ENCODE results near the gene KLHL36. TPM values are rescaled to one million over a fixed set of nuclear protein-coding genes. Genes with fewer than 3 reads are reported as not detected.

KLHL36 gene
- total and polyA plus RNA-seq, 10 donors = 17.8 to 93.6 (median 66.9) TPM

DNA sequence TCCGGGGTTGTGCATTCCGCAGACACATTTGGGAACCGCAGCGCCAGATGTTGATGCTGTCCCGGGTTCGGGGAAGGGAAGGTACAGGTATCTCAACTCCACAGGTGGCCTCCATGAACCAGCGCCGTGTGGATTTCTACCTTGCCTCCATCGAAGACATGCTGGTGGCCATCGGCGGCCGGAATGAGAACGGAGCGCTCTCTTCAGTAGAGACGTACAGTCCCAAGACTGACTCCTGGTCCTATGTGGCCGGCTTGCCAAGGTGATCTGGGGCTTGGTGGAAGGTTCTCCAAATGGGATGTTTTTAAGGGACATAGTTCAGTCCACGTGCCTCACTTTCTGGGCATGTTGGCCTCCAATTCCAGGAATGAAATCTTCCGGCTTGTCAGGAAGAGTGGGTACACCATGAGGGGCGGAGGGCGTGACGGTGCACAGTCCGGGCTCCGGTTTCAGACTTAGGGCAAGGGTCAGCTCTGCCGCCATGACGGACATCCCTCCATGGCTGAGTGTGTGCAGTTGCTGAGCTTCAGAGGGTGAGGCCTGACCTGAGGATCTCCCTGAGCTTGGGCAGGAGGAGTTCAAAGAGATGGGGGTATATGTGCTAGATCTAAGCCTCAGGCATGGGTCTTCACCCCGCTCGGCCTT, 11.5 kb downstream of the KLHL36 start:
- H3K27ac ChIP-seq = no peak overlapping the region
- 93 to 98% (median 96%) methylated on average over 25 to 27 of the region's 27 CpGs for WGBS, 5 donors
- intact Hi-C loops (cut with DNase I; ENCODE audit: low total_unique reads) = no loop called here
- no peaks in the 10 kb centered on the region for H3K9me3 ChIP-seq
- peaks cover 17 to 60% (median 40%) of the 10 kb centered on the region in 6 donors for H3K4me1 ChIP-seq
- peaks cover 11 to 91% (median 79%) of the 10 kb centered on the region in 6 donors for H3K36me3 ChIP-seq
- TF ChIP-seq, protein P1, sequence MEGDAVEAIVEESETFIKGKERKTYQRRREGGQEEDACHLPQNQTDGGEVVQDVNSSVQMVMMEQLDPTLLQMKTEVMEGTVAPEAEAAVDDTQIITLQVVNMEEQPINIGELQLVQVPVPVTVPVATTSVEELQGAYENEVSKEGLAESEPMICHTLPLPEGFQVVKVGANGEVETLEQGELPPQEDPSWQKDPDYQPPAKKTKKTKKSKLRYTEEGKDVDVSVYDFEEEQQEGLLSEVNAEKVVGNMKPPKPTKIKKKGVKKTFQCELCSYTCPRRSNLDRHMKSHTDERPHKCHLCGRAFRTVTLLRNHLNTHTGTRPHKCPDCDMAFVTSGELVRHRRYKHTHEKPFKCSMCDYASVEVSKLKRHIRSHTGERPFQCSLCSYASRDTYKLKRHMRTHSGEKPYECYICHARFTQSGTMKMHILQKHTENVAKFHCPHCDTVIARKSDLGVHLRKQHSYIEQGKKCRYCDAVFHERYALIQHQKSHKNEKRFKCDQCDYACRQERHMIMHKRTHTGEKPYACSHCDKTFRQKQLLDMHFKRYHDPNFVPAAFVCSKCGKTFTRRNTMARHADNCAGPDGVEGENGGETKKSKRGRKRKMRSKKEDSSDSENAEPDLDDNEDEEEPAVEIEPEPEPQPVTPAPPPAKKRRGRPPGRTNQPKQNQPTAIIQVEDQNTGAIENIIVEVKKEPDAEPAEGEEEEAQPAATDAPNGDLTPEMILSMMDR (IDR thresholded peaks at IDR 0.05 in 8 of 11, conservative IDR thresholded peaks at IDR 0.05 in 3 of 11) = no peak
- TF ChIP-seq POLR2A (IDR thresholded peaks at IDR 0.05) (no peak), POLR2AphosphoS5 (IDR thresholded peaks at IDR 0.05) (peak in 1 of 3 donors; percentile 33)
- H3K27me3 ChIP-seq (replicated peaks in 1 of 7) = no peaks in the 10 kb centered on the region
- DNase-seq = peak; percentile 70
- H3K4me3 ChIP-seq = no peak overlapping the region

DNA sequence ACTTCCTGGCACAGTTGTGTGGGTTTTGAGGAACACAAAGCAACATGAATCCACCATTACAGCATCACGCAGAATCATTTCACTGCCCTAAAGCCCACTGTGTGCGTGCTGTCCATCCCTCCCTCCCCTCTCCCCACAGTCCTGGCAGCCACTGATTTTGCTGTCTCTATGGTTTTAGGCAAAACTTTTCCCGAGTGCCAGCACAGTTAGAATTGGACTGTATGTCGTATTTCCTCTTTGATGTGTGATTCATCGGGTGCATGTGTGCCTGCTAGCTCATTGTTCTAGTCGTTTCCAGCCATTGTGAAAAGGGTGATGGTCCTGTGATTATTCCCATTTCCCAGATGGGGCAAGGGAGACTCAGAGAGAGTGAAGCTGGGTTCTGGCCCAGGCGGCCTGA, 12.7 kb downstream of the KLHL36 start:
- Histone ChIP-seq H3K9me3 (no peaks in the 10 kb centered on the region), H3K4me3 (no peak overlapping the region), H3K27ac (no peak overlapping the region), H3K36me3 (peaks cover 11 to 96% (median 82%) of the 10 kb centered on the region in 6 donors), H3K4me1 (peaks cover 10 to 56% (median 34%) of the 10 kb centered on the region in 6 donors), H3K27me3 (replicated peaks in 1 of 7) (no peaks in the 10 kb centered on the region)
- intact Hi-C loops (cut with DNase I; ENCODE audit: low total_unique reads) = no loop called here
- WGBS, 5 donors = 85 to 91% (median 87%) methylated on average over 7 of the region's 7 CpGs
- no peak for DNase-seq
- TF ChIP-seq POLR2A (IDR thresholded peaks at IDR 0.05) (no peak), POLR2AphosphoS5 (IDR thresholded peaks at IDR 0.05) (no peak)
- TF ChIP-seq, protein P1 (IDR thresholded peaks at IDR 0.05 in 8 of 11, conservative IDR thresholded peaks at IDR 0.05 in 3 of 11) = no peak

DNA sequence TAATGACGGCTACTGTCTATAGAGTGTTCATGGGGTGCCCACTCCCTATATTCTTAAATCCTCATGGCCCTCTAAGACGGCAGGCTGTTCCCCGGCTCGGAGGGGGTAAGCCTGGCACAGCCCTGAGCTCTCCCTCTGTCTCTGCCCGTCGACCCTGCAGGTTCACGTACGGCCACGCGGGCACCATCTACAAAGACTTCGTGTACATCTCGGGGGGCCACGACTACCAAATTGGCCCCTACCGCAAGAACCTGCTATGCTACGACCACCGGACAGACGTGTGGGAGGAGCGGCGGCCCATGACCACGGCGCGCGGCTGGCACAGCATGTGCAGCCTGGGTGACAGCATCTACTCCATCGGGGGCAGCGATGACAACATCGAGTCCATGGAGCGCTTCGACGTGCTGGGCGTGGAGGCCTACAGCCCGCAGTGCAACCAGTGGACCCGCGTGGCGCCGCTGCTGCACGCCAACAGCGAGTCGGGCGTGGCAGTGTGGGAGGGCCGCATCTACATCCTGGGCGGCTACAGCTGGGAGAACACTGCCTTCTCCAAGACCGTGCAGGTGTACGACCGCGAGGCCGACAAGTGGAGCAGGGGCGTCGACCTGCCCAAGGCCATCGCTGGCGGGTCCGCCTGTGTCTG, 13.2 kb downstream of the KLHL36 start:
- no peaks in the 10 kb centered on the region for H3K27me3 ChIP-seq (replicated peaks in 1 of 7)
- WGBS, 5 donors = 94 to 97% (median 96%) methylated on average over 34 to 51 of the region's 51 CpGs
- TF ChIP-seq, protein P1 (IDR thresholded peaks at IDR 0.05 in 8 of 11, conservative IDR thresholded peaks at IDR 0.05 in 3 of 11) = no peak
- TF ChIP-seq POLR2A (IDR thresholded peaks at IDR 0.05) (no peak), POLR2AphosphoS5 (IDR thresholded peaks at IDR 0.05) (peak in 2 of 3 donors; percentile 29 to 67)
- intact Hi-C loops (cut with DNase I; ENCODE audit: low total_unique reads) = no loop called here
- H3K9me3 ChIP-seq = no peaks in the 10 kb centered on the region
- peaks cover 11 to 100% (median 85%) of the 10 kb centered on the region in 6 donors for H3K36me3 ChIP-seq
- H3K27ac ChIP-seq = no peak overlapping the region
- DNase-seq = peak; percentile 71
- no peak overlapping the region for H3K4me3 ChIP-seq
- peaks cover 5 to 50% (median 28%) of the 10 kb centered on the region in 6 donors for H3K4me1 ChIP-seq

DNA sequence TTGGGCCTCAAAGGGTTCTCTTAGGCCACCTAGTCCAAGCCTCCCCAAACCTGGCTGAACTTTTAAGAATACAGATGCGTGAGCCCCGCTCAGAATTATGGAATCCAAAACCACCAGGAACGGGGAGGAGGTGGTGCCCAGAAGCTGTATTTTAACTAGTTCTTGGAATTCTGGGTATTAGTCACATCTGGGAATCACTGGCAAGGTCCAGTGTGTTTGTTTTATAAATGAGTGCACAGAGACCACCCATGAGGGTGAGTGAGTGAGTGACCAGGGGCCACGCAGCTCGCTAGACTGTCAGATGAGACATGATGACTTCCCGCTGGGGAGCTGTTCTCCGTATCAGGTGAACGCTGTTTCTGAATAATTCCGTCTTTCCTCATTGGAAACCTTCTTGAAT, 14.2 kb downstream of the KLHL36 start:
- H3K4me3 ChIP-seq = no peak overlapping the region
- no peaks in the 10 kb centered on the region for H3K27me3 ChIP-seq (replicated peaks in 1 of 7)
- peak; percentile 23 for DNase-seq
- peaks cover 5 to 100% (median 77%) of the 10 kb centered on the region in 6 donors for H3K36me3 ChIP-seq
- intact Hi-C loops (cut with DNase I; ENCODE audit: low total_unique reads) = no loop called here
- peaks cover 0 to 41% (median 21%) of the 10 kb centered on the region in 6 donors for H3K4me1 ChIP-seq
- H3K9me3 ChIP-seq = no peaks in the 10 kb centered on the region
- no peak overlapping the region for H3K27ac ChIP-seq
- 94 to 97% (median 96%) methylated on average over 9 of the region's 9 CpGs for WGBS, 5 donors
- TF ChIP-seq POLR2AphosphoS5 (IDR thresholded peaks at IDR 0.05) (no peak), POLR2A (IDR thresholded peaks at IDR 0.05) (no peak)

All from spleen (tissue), 11 donors.